GM18858 (cell line): ENCODE measurements around the gene HJURP.
"Not testable (repeated sequence)": the region's sequence is repeated elsewhere in the genome, so short reads cannot be mapped to it uniquely, and the experiment has no call there.

ENCODE experiments used
- ATAC-seq: cut with Tn5 transposase; IDR thresholded peaks from one replicate; pipeline ENCODE4 v1.9.1; 2021; ENCODE audit not compliant: unreplicated experiment

Gene HJURP

GRCh38 chr2:233854241-233854981 is at the start of gene HJURP:
HJURP (minus strand) TSS chr2:233854535; CDS start chr2:233854500, 35 bp downstream.
- ATAC-seq, result peak; percentile 90

GRCh38 chr2:233901884-233902283 is 47.5 kb upstream of the HJURP start:
- ATAC-seq, result no peak

- ATAC-seq, result no peak
Observed at GRCh38 chr2:233901367-233901766, 47.0 kb upstream of the HJURP start.

- not testable (repeated sequence) for ATAC-seq
Observed at GRCh38 chr2:233896253-233896652, 41.9 kb upstream of the HJURP start.

- no peak for ATAC-seq
Observed at GRCh38 chr2:233892793-233893192, 38.5 kb upstream of the HJURP start.

GRCh38 chr2:233882353-233882752 is 28.0 kb upstream of the HJURP start:
- ATAC-seq, result no peak

GRCh38 chr2:233872125-233872524 is 17.8 kb upstream of the HJURP start:
- ATAC-seq, result not testable (repeated sequence)

- ATAC-seq, result no peak
Observed at GRCh38 chr2:233871432-233871831, 17.1 kb upstream of the HJURP start.

- peak; percentile 69 for ATAC-seq
Observed at GRCh38 chr2:233867993-233868532, 13.7 kb upstream of the HJURP start, which contains the start of gene MSL3B. MSL3B (minus strand) TSS chr2:233868386.

GRCh38 chr2:233866479-233866878 is 12.1 kb upstream of the HJURP start:
- no peak for ATAC-seq

- ATAC-seq, result no peak
Observed at GRCh38 chr2:233865838-233866237, 11.5 kb upstream of the HJURP start.

GRCh38 chr2:233862261-233862768 is 8.0 kb upstream of the HJURP start:
- ATAC-seq, result no peak

- ATAC-seq, result no peak
Observed at GRCh38 chr2:233858331-233858730, 4.0 kb upstream of the HJURP start.

GRCh38 chr2:233857511-233858141 is 3.3 kb upstream of the HJURP start:
- ATAC-seq, result no peak

- ATAC-seq, result no peak
Observed at GRCh38 chr2:233856184-233856583, 1.8 kb upstream of the HJURP start.

- ATAC-seq, result no peak
Observed at GRCh38 chr2:233855345-233855744, 1.0 kb upstream of the HJURP start.

- no peak for ATAC-seq
Observed at GRCh38 chr2:233853883-233854240, 473 bp downstream of the HJURP start.

- ATAC-seq, result no peak
Observed at GRCh38 chr2:233853353-233853752, 982 bp downstream of the HJURP start.

GRCh38 chr2:233852056-233852455 is 2.3 kb downstream of the HJURP start:
- no peak for ATAC-seq

- no peak for ATAC-seq
Observed at GRCh38 chr2:233851169-233851568, 3.2 kb downstream of the HJURP start.

- no peak for ATAC-seq
Observed at GRCh38 chr2:233850745-233851144, 3.6 kb downstream of the HJURP start.
